WI38 (cell line): ENCODE results near the gene SREBF1.
"Not testable (repeated sequence)": the region's sequence is repeated elsewhere in the genome, so short reads cannot be mapped to it uniquely, and the experiment has no call there.

Experiments used
- H3K4me3 ChIP-seq: 2 replicates; pipeline ENCODE4 v1.5.1; 2011; ENCODE audit warnings: low read depth, mild to moderate bottlenecking, control low read depth, low read length
- TF ChIP-seq, protein P1 (sequence below): IDR thresholded peaks from 2 replicates; pipeline ENCODE4 v1.5.1; 2012; ENCODE audit warnings: low read depth, mild to moderate bottlenecking, control low read depth, low read length

The SREBF1 gene

DNA sequence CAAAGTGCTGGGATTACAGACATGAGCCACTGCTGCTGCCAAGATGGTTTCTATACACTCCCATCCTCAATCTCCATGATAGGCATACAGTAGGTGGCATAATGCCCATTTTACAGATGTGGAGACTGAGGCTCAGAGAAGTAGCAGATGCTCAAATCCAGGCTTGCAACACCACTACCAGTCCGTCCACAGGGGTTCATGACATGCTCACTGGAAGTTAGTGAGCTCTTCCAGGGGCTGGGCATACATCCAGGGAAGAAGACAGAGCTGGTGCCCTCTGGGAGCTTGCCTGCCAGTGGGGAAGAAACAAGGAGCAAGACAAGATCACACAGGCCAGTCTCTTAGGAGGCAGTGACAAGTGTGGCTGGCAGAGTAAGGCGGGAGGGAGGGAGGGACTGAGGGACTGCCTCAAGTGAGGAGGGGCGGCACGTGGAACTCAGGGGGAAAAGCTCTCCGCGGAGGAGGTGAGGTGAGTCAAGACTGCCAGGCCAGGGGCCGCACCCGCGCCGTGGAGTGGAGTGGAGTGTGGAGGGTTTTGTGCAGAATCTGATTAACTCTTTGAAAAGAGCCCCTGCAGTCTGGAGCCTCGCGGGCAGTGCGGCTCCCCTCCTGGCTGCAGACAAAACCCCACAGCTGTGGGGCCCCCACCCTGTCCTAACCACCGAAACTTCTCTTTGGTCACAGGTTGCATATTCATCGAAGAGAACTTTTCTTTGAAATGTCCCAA lies 27.9 kb downstream of the SREBF1 start:
- no peak overlapping the region for H3K4me3 ChIP-seq
- TF ChIP-seq, protein P1, sequence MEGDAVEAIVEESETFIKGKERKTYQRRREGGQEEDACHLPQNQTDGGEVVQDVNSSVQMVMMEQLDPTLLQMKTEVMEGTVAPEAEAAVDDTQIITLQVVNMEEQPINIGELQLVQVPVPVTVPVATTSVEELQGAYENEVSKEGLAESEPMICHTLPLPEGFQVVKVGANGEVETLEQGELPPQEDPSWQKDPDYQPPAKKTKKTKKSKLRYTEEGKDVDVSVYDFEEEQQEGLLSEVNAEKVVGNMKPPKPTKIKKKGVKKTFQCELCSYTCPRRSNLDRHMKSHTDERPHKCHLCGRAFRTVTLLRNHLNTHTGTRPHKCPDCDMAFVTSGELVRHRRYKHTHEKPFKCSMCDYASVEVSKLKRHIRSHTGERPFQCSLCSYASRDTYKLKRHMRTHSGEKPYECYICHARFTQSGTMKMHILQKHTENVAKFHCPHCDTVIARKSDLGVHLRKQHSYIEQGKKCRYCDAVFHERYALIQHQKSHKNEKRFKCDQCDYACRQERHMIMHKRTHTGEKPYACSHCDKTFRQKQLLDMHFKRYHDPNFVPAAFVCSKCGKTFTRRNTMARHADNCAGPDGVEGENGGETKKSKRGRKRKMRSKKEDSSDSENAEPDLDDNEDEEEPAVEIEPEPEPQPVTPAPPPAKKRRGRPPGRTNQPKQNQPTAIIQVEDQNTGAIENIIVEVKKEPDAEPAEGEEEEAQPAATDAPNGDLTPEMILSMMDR, result no peak

DNA sequence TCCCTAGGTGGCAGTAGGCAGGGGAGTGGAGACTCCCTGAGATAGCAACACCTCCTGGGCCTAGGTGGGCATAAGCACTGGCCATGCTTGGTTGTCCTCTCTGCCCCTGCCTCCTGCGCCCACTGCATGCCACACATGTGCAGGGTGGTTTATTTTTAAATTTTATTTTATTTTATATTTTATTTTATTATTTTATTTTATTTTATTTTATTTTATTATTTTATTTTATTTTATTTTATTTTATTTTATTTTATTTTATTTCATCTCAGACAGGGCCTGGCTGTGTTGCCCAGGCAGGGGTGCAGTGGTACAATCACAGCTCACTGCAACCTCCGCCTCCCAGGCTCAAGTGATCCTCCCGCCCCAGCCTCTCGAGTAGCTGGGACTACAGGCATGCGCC lies 28.6 kb downstream of the SREBF1 start:
- H3K4me3 ChIP-seq, result not testable (repeated sequence)

DNA sequence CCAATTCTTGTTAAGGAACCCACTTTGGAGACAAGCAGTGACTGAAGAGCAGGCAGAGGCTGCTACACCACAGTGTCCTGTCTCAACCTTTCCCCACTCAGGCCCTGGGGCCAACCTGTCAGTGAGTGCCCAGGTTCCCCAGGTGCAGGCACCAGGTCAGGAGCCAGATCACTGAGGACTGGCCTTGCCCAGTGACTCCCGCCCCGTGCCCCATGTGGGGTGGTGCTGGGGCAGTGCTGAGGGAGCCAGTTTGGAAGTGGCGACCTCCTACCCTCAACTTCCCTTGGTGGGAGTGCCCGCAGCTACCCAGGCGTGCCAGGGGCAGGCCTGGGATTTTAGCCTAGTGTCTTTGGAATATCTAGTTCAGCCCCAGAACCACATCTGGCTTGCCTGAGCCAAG lies 29.3 kb downstream of the SREBF1 start:
- TF ChIP-seq, protein P1, result no peak
- no peak overlapping the region for H3K4me3 ChIP-seq

DNA sequence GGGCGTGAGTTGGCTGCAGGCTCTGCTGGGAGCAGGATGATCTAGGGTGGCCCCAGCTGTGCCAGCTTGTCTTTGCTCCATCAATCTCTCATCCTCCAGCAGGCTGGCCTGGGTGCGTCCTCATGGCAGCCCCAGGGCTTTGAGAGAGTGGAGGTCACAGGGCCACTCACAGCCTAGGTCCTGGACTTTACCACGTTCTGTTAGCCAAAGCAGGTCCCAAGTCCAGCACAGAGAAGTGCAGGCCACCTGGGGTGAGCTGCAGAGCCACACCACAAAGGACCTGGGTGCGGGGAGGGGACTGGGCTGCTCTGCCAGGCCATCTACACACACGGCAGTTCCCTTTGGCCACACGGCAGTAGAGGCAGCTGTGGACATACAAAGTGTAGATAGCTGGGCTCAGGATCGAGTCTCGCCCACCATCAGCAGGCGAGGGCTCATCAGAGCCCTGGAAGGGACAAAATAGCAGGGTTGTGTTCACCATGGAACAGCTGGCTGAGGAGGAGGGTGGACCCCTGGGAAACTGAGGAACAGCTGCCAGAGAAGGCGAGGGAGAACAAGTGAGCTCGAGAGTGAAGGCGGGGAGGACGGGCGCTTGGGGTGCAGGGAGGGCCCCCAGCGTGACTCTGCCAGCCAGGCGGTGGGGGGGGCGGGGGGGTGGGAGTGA lies 30.0 kb downstream of the SREBF1 start:
- no peak overlapping the region for H3K4me3 ChIP-seq
- TF ChIP-seq, protein P1, result no peak

DNA sequence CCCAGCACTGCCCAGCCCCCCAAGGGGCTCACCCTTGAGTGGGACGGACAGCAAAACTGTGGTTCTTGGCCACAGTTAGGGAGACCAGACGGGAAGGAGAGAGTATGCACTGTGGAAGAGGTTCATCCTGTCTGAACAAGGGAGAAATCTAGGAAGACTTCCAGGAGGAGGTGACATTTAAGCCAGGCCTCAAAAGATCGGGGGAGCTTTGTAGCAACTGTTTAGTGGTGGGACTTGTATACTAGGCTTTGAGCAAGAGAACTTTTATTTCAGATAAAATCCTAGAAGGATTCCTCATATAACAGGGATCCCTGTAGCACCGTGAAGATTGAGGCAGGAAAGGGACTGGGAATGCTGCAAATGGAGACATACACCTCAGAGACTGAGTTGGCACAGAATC lies 30.8 kb downstream of the SREBF1 start:
- TF ChIP-seq, protein P1, result no peak
- H3K4me3 ChIP-seq, result no peak overlapping the region

DNA sequence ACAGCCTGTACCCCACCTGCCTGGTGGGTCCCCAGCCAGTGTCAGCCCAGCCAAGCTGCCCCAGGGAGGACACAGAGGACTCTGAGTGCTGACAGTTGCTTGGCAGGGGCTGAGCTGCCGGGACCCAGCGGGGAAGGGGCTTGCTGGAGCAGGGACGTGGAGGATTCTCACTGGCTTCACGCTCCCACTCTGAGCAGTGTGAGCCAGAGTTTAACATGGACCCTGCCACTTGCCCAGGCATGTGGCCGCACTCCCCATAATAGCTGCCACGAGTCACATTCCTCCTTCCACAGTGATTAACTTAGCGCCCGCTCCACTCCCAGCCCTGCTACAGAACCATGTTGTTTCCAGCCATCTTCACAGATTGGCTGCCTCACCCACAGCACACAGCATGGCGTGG lies 31.2 kb downstream of the SREBF1 start:
- H3K4me3 ChIP-seq, result no peak overlapping the region
- TF ChIP-seq, protein P1, result no peak

DNA sequence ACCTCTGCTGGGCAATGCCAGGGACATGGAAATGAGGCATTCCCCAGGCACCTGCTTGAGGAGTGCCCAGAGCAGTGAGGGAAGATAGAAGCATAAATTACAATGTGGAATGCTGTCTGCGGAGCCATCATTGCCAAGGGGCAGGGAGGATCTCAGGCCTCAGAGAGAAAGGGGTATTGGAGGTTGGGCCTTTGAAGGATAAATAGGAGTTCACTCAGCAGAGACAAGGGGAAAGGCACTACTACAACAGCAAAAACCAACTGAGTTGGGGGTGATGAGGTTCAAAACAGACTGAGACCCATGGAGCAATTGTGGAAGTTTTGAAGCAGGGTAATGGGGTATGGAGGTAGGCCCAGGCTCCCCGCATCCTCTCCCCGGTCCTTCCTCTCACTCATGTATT lies 32.8 kb downstream of the SREBF1 start:
- TF ChIP-seq, protein P1, result no peak
- H3K4me3 ChIP-seq, result no peak overlapping the region
